Activated CD8-positive, alpha-beta memory T cell treated with anti-CD3 and anti-CD28 coated beads, Interleukin-2, amount 50 U/mL, for 24 hours (primary cell): Measurements from ENCODE around the gene GFY.

Experiments
- DNase-seq: peaks from one replicate; pipeline ENCODE4 v3.0.0-alpha.2; 2020; ENCODE audit errors: extremely low read depth

GFY gene

DNA sequence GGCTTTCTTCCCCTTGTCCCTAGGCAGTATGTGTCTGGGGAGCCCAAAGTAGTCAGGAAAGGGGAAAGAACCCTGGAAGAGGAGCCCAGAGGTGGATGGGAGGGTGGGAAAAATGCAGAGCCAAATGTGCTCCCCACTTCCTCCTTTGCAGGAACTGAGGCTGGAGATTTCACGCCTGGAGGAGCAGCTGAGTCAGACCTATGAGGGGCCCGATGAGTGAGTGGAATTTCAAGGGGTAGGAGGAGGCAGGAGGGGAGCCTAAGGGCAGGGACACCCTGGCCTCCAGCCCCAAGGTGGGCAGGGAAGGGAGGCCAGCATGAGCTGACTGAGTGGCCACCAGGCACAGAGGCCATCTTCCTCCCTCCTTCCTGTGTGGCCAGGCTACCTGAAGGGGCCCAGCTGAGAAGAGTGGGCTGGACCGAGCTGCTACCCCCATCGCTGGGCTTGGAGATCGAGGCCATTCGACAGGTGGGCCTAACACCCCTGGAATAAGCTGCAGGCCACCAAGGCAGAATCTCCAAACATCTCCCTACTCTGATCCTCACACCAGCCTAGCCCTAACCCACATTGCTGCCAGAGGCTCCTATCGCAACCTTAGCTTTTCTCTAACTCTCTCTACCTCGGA lies 16.3 kb upstream of the GFY start:
- DNase-seq, result no peak

DNA sequence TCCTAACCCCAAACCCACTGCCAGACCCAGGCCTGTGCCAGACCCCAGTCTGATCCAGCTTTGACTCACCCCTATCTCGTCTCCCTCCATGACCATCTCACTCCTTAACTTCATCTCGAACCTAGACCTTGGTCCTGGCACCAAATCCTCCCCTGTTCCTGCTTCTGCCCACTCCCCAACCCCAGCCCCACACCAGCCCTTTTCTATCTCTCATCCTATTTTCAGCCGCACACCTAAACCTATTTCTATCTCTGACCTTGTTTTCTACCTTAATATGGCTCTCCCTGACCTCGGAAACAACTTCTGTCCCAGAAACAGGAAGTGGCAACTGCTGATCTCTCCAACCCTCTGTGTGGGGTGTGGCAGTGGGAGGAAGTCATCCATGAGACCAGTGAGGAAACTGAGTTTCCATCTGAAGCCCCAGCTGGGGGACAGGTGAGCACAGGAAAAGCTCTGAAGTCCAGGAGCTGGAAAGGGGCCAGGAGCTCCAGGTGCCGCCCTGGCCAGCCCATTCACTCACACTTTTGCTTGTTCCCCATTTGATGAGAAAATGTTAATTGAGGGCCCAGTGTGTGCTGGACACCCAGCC lies 15.7 kb upstream of the GFY start:
- no peak for DNase-seq

- no peak for DNase-seq
Observed at GRCh38 chr19:49411681-49412326, 13.4 kb upstream of the GFY start.

DNA sequence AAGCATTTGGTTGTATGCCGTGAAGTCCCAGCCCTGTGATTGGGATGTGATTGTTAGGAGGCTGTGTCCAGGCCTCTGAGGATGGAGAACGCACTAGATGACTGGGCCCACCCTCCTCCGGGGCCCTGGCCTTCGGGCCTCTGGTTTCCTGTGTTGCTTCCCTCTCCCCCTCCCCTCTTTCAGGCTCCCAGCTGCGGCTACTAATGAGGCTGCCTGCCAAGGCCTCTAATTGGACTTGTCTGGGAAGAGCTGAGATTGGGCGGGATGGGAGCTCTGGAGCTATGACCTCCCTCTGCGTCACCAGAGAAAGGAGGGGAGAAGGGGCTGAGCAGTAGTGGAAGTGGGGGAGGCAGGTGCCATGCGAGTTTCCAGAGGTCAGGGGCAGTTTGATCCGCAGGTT lies 11.8 kb upstream of the GFY start:
- DNase-seq, result no peak

- DNase-seq, result no peak
Observed at GRCh38 chr19:49414256-49414655, 10.9 kb upstream of the GFY start.

DNA sequence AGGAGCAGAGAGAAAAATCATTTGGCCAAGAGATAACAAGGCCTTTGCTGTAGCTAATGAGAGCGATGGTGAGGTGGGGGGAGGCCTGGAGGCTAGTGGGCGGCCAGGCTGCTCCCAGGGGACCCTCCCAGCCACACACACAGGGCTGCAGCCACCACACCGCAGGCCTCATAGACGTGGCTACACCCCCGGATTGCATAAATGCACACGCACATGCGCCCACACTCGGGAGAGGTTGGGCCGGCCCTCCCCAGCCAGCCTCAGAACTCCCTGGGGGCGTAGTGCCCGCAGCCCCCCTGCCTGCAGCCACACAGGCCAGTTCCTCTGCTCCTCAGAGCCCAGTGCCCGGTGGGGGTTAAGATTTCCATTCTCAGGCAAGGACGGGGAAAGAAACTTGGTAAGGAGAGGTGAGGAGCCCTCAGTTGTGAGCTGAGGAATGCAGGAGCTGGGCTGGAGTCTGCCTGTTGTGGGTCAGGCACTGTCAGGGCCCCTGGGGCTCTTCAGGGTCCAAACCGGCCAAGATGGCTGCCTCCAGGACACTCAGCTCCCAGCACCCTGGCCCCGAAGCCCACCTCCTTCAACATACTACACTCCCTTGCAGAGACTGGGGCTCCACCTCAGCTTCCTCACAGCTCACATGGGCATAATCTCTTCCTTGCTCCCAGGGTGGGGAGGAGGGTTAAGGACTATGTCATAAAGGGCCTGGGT lies 9.9 kb upstream of the GFY start:
- no peak for DNase-seq

- DNase-seq, result no peak
Observed at GRCh38 chr19:49415810-49416200, 9.4 kb upstream of the GFY start.

- DNase-seq, result no peak
Observed at GRCh38 chr19:49417088-49417487, 8.1 kb upstream of the GFY start.

DNA sequence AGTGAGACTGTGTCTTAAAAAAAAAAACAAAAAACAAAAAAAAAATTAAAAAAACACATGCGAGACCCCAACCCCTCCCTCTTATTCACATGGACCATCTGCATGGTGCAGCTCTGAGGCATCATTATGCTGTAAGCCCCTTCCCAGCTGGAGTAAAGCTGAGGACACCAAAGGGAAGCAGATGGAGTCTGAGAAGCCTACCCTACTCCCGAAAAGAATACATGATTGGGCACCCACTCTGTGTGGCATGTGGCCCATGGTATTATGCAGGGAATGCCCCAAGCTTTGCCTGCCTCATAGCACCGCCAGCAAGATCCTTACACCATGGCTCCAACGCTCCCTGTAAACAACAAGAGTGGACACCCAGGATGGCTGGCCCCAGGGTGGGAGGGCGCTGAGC lies 6.7 kb upstream of the GFY start:
- no peak for DNase-seq

DNA sequence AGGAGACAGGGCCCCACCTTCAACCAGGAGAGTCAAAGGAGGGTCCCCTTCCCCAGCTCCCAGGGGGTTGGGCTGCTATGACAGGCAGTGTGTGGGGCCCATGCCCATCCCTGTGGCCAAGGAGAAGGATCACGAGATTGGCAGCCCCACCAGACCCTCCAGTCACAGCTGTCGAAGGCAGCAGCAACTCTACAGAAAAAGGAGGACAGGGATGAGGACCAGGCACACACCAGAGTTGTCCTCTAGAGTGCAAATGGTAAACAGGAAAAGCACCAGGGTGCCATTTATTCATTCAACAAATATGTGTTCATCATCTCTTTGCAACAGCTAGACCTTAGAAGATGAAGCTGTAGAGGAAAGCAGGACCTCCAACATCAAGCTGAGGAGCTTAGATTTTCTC lies 6.0 kb upstream of the GFY start:
- DNase-seq, result no peak

DNA sequence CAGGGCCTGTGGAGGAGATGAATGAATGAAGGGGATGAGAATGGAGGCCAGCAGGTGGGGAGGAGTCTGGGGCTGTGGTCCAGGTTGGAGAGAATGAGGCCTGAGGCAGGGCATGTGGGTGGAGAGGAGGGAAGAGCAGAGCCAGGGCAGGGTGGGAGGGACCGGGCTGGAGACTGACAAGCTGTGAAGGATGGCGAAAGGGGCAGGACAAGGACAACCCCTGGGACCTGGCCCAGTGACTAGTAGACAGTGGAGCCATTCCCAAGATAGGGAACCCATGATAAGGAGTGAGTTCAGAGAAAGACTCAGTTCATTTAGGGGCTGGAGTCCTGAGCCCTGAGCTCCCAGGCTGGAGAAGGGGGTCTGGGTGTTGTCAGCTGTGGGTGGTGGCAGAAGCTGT lies 5.0 kb upstream of the GFY start:
- DNase-seq, result no peak

- no peak for DNase-seq
Observed at GRCh38 chr19:49421039-49421877, 3.9 kb upstream of the GFY start.

DNA sequence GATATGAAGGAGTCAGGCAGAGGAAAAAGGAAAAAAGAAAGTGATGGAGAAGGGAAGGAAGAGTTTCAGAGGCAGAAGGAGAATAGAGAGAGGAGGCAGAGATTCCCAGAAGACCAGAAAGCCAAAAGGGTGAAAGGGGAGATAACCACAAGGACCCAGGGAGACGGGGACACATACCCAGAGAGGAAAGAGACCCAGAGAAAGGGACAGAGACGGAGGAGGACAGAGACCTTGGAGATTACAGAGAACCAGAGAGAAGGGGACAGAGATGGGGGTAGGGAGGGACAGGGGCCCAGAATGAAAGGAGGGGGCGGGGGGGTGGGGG lies 3.3 kb upstream of the GFY start:
- no peak for DNase-seq

DNA sequence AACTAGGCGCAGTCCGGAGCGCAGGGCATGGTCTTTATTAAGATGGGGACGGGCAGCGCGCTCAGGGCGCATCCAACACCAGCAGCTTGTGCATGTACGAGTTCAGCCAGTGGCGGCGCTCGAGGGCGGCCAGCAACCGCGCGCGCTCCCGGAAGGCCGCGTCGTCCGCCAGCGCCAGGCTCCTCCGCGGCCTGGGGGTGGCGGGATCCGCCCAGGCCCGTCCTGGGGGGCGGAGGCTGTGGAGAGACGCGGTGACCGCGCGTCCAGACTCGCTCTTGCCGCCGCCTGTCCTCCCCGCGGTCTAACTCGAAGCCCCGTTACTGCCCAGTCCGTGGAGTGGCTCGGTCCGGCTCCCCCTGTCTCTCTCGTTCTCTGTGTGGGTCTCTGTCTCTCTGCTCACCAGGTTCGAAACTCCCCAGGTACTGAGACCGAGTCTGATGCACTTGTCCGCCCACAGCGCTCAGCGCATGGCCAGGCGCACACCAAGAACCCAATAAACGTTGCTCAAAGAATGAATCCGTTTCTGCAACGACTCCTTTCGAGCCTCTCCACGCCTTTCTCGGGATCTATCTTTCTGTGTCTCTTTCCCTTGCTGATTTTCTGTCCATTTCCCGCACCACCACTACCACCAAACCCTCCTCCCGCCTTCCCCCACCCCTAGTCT lies 2.6 kb upstream of the GFY start:
- no peak for DNase-seq

- no peak for DNase-seq
Observed at GRCh38 chr19:49423071-49423984, 1.9 kb upstream of the GFY start, which contains the start of gene PTH2. PTH2 (minus strand) TSS chr19:49423441; CDS start chr19:49423339, 102 bp downstream.

DNA sequence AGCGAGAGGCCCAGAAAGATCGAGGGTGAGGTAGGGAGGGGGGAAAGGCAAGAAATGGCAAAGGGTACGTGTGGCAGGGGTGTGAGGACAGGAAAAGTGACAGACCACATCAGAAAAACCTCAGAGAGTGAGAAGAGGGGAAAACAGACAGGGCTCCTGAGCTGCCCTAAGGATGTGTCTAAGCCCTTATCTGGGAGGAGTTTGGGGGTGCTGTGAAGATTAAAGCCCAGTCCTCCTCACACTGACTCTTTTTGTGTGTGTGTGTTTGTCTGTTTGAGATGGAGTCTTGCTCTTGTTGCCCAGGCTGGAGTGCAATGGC lies 1.2 kb upstream of the GFY start:
- no peak for DNase-seq

DNA sequence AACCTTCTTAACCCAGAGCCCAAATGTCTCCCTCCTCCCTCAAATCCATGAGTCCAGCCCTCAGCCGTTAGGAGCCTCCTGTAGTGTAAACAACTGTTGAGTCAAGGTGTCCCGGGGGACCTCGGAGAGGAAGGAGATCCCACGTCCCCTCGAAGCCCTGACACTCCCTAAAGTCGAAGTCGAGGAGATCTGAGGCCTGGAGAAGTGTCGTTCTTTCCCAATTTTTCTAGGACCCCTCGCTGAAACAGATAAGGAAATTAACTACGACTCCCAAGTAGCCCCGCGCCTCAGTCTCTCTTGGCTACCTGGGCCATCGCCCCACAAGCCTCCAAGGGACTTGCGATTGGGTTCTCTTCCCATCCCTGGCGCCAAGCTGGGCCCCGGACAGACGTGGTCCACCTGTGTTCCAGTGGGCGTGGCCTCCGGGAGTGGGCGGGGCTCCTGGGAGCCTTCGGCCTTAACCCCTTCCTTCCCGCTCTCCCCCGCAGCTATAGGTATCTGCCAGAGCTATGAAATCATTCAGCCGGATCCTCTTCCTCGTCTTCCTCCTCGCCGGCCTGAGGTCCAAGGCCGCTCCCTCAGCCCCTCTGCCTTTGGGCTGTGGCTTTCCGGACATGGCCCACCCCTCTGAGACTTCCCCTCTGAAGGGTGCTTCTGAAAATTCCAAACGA lies 869 bp downstream of the GFY start:
- no peak for DNase-seq

DNA sequence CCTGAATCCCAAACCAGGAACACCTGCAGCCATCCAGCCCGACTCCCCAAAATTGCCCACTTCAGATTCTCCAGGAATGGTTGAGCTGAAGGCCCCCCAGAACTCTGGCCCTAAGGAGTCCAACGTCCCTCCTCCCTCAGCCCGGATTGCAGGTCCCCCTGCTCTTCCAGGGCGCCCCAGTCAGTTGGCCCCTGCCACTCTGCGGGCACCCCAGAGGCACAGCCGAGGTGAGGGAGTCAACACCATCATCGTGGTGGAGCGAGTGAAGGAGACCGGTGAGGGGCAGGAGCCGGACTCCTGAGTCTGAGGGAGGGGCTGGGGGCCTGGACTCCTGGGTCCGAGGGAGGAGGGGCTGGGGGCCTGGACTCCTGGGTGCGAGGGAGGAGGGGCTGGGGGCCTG lies 2.2 kb downstream of the GFY start:
- DNase-seq, result no peak

- no peak for DNase-seq
Observed at GRCh38 chr19:49427855-49428546, 2.8 kb downstream of the GFY start.
